H9 (cell line): ENCODE results near the gene OR5A1. TPM values are rescaled to one million over a fixed set of nuclear protein-coding genes. Genes with fewer than 3 reads are reported as not detected.

ENCODE experiments used
- DNase-seq: peaks from one replicate; pipeline ENCODE4 v3.0.0-alpha.2; 2017
- H2AFZ ChIP-seq: one replicate; pipeline ENCODE4 v1.6.1; 2013; ENCODE audit warnings: mild to moderate bottlenecking, low read length, control low read depth, moderate library complexity
- H2AK5ac ChIP-seq: 2 replicates; pipeline ENCODE4 v1.6.1; 2013; ENCODE audit warnings: low read length, control low read depth, mixed read lengths; ENCODE audit not compliant: insufficient read length
- H2BK120ac ChIP-seq: one replicate; pipeline ENCODE4 v1.6.1; 2013; ENCODE audit warnings: low read depth, mild to moderate bottlenecking, low read length, control low read depth, inconsistent platforms; ENCODE audit not compliant: poor library complexity, severe bottlenecking
- H2BK12ac ChIP-seq: 2 replicates; pipeline ENCODE4 v1.6.1; 2013; ENCODE audit warnings: low read length, control low read depth, mixed read lengths, low read depth; ENCODE audit not compliant: insufficient read length
- H2BK15ac ChIP-seq: 2 replicates; pipeline ENCODE4 v1.6.1; 2013; ENCODE audit warnings: low read depth, low read length, control low read depth
- H2BK20ac ChIP-seq: one replicate; pipeline ENCODE4 v1.6.1; 2013; ENCODE audit warnings: low read depth, mild to moderate bottlenecking, low read length, control low read depth, inconsistent platforms; ENCODE audit not compliant: poor library complexity, severe bottlenecking
- H2BK5ac ChIP-seq: 2 replicates; pipeline ENCODE4 v1.6.1; 2013; ENCODE audit warnings: low read length, control low read depth, mixed read lengths; ENCODE audit not compliant: insufficient read length
- H3K14ac ChIP-seq: 2 replicates; pipeline ENCODE4 v1.6.1; 2013; ENCODE audit warnings: low read length, control low read depth; ENCODE audit not compliant: insufficient read depth
- H3K18ac ChIP-seq: 2 replicates; pipeline ENCODE4 v1.6.1; 2013; ENCODE audit warnings: low read depth, mild to moderate bottlenecking, mixed read lengths, low read length, control low read depth; ENCODE audit not compliant: insufficient read length
- H3K23ac ChIP-seq: 2 replicates; pipeline ENCODE4 v1.6.1; 2013; ENCODE audit warnings: low read length, control low read depth, mixed read lengths, low read depth; ENCODE audit not compliant: insufficient read length
- H3K23me2 ChIP-seq: 2 replicates; pipeline ENCODE4 v1.6.1; 2013; ENCODE audit warnings: low read depth, mild to moderate bottlenecking, mixed read lengths, low read length, control low read depth; ENCODE audit not compliant: insufficient read length, poor library complexity, severe bottlenecking
- H3K27ac ChIP-seq: 2 replicates; pipeline ENCODE4 v1.5.1; 2013; ENCODE audit warnings: low read length, control low read depth, mixed read lengths, low read depth; ENCODE audit not compliant: insufficient read length
- H3K27me3 ChIP-seq: 2 replicates; pipeline ENCODE4 v1.6.1; 2013; ENCODE audit warnings: low read length, control low read depth, inconsistent platforms; ENCODE audit not compliant: insufficient read depth
- H3K4ac ChIP-seq: 2 replicates; pipeline ENCODE4 v1.6.1; 2013; ENCODE audit warnings: low read depth, mild to moderate bottlenecking, control low read depth, inconsistent platforms, low read length, moderate library complexity
- H3K4me1 ChIP-seq: 2 replicates; pipeline ENCODE4 v1.6.1; 2013; ENCODE audit warnings: low read length, control low read depth, inconsistent platforms; ENCODE audit not compliant: insufficient read depth
- H3K4me2 ChIP-seq: 2 replicates; pipeline ENCODE4 v1.6.1; 2013; ENCODE audit warnings: low read length, control low read depth, mixed read lengths; ENCODE audit not compliant: insufficient read length, insufficient read depth
- H3K56ac ChIP-seq: 2 replicates; pipeline ENCODE4 v1.6.1; 2013; ENCODE audit warnings: low read depth, mild to moderate bottlenecking, mixed read lengths, low read length, control low read depth; ENCODE audit not compliant: insufficient read length
- H3K79me1 ChIP-seq: 2 replicates; pipeline ENCODE4 v1.6.1; 2013; ENCODE audit warnings: low read depth, mild to moderate bottlenecking, moderate library complexity, low read length, control low read depth, inconsistent platforms; ENCODE audit not compliant: insufficient read depth, poor library complexity, severe bottlenecking
- H3K79me2 ChIP-seq: 2 replicates; pipeline ENCODE4 v1.6.1; 2013; ENCODE audit warnings: low read length, control low read depth, inconsistent platforms; ENCODE audit not compliant: insufficient read depth
- H3K9ac ChIP-seq: 2 replicates; pipeline ENCODE4 v1.6.1; 2013; ENCODE audit warnings: low read length, control low read depth, mixed read lengths; ENCODE audit not compliant: insufficient read length; ENCODE audit errors: extremely low read depth
- H3K9me3 ChIP-seq: one replicate; pipeline ENCODE4 v1.6.1; 2013; ENCODE audit warnings: low read depth, low read length, inconsistent platforms; ENCODE audit not compliant: control insufficient read depth
- H3T11ph ChIP-seq: one replicate; pipeline ENCODE4 v1.6.1; 2013; ENCODE audit warnings: mild to moderate bottlenecking, low read length, control low read depth, inconsistent platforms
- H4K20me1 ChIP-seq: one replicate; pipeline ENCODE4 v1.6.1; 2013; ENCODE audit not compliant: control insufficient read depth, insufficient read length, insufficient read depth
- H4K5ac ChIP-seq: 2 replicates; pipeline ENCODE4 v1.6.1; 2013; ENCODE audit warnings: low read depth, mild to moderate bottlenecking, mixed read lengths, low read length, control low read depth; ENCODE audit not compliant: insufficient read length
- H4K8ac ChIP-seq: replicated peaks from 2 replicates; pipeline ENCODE4 v1.6.1; 2013; ENCODE audit warnings: low read length, control low read depth, mixed read lengths, low read depth; ENCODE audit not compliant: insufficient read length
- H4K91ac ChIP-seq: 2 replicates; pipeline ENCODE4 v1.6.1; 2013; ENCODE audit warnings: low read depth, mild to moderate bottlenecking, moderate library complexity, mixed read lengths, low read length, control low read depth; ENCODE audit not compliant: insufficient read length
- H3K27ac Mint-ChIP-seq, 3 experiments: 2 replicates in 2 of 3; 3 replicates in 1 of 3; pipeline ENCODE4 v1.8.0; 2020 to 2021; ENCODE audit warnings: mixed read lengths in 3 of 3, mild to moderate bottlenecking in 1 of 3, moderate library complexity in 1 of 3
- H3K27me3 Mint-ChIP-seq: 2 replicates; pipeline ENCODE4 v1.8.0; 2021; ENCODE audit warnings: low read depth, mild to moderate bottlenecking, moderate library complexity, mixed read lengths
- H3K36me3 Mint-ChIP-seq, 3 experiments: 2 replicates in 2 of 3; 3 replicates in 1 of 3; pipeline ENCODE4 v1.8.0; 2020 to 2021; ENCODE audit warnings: low read depth in 3 of 3, mixed read lengths in 3 of 3; ENCODE audit not compliant: insufficient read depth in 1 of 3
- H3K4me1 Mint-ChIP-seq, 2 experiments: 2 replicates each; pipeline ENCODE4 v1.8.0; 2020; ENCODE audit warnings: mixed read lengths in 2 of 2
- H3K4me3 Mint-ChIP-seq, 2 experiments: 2 replicates in 1 of 2; 3 replicates in 1 of 2; pipeline ENCODE4 v1.8.0; 2020 to 2021; ENCODE audit warnings: mild to moderate bottlenecking in 2 of 2, mixed read lengths in 2 of 2, moderate library complexity in 1 of 2
- H3K9me3 Mint-ChIP-seq, 2 experiments: 2 replicates in 1 of 2; 3 replicates in 1 of 2; pipeline ENCODE4 v1.8.0; 2020; ENCODE audit warnings: mild to moderate bottlenecking in 2 of 2, mixed read lengths in 2 of 2, moderate library complexity in 1 of 2
- CTCF ChIP-seq: fragments of 200-600 bp; sonication (generic); conservative IDR thresholded peaks from 3 replicates; pipeline ENCODE4 v1.8.0; 2021; ENCODE audit warnings: antibody characterized with exemption, mild to moderate bottlenecking
- WGBS: extraction: QIAGEN DNeasy Blood & Tissue Kit; methylation state at CpG from one replicate; pipeline ENCODE4 v1.1.7; 2013; ENCODE audit warnings: missing lambda C conversion rate, low lambda C conversion rate, mixed read lengths; ENCODE audit not compliant: insufficient read length; ENCODE audit errors: extremely low coverage; 5-methylcytosine and 5-hydroxymethylcytosine counted together
- total RNA-seq: library from RNA; stranded (reverse); gene quantifications from 2 replicates; pipeline ENCODE4 v1.2.1, GENCODE V29; 2021

OR5A1 gene
- total RNA-seq, 1 experiment from 2014 or later = not detected

GRCh38 chr11:59400461-59401261, 35.6 kb upstream of the OR5A1 start:
- H3K4ac ChIP-seq = no peak overlapping the region
- no peak overlapping the region for H3K56ac ChIP-seq
- no peak overlapping the region for H3K18ac ChIP-seq
- no peak overlapping the region for H2BK15ac ChIP-seq
- no peak overlapping the region for H3T11ph ChIP-seq
- H4K91ac ChIP-seq = no peak overlapping the region
- no peaks in the 10 kb centered on the region for H3K79me2 ChIP-seq
- no peaks in the 10 kb centered on the region for H4K20me1 ChIP-seq
- no peak overlapping the region for H2BK5ac ChIP-seq
- H2BK20ac ChIP-seq = no peak overlapping the region
- H3K27me3 Mint-ChIP-seq = no peaks in the 10 kb centered on the region; the same call in 1 of the 2 replicates
- H3K4me2 ChIP-seq = no peak overlapping the region
- H2AFZ ChIP-seq = no peak overlapping the region
- H2BK120ac ChIP-seq = no peak overlapping the region
- no peaks in the 10 kb centered on the region for H3K4me1 ChIP-seq
- H3K9ac ChIP-seq = no peak overlapping the region
- peaks cover 4 to 6% (median 5%) of the 10 kb centered on the region in 3 experiments; a peak in 5 of 7 replicates for H3K36me3 Mint-ChIP-seq
- no peaks in the 10 kb centered on the region for H3K4me1 Mint-ChIP-seq
- no peak overlapping the region for H4K8ac ChIP-seq
- H3K27me3 ChIP-seq = no peaks in the 10 kb centered on the region
- DNase-seq = no peak
- H2BK12ac ChIP-seq = no peak overlapping the region
- no CpG with 5 or more reads among the region's 3 CpGs for WGBS
- H3K9me3 ChIP-seq = peaks cover 26% of the 10 kb centered on the region
- H3K27ac Mint-ChIP-seq = no peak overlapping the region
- no peak overlapping the region for H3K4me3 Mint-ChIP-seq
- no peak overlapping the region for H2AK5ac ChIP-seq
- no peaks in the 10 kb centered on the region for H3K23me2 ChIP-seq
- H3K79me1 ChIP-seq = no peaks in the 10 kb centered on the region
- H3K23ac ChIP-seq = no peak overlapping the region
- H4K5ac ChIP-seq = no peak overlapping the region
- peaks cover 52 to 72% of the 10 kb centered on the region in 2 experiments for H3K9me3 Mint-ChIP-seq
- H3K27ac ChIP-seq = no peak overlapping the region
- H3K14ac ChIP-seq = no peak overlapping the region
- TF ChIP-seq CTCF = no peak
